ENCODE data around the gene TMX4. TPM values are rescaled to one million over a fixed set of nuclear protein-coding genes. Genes with fewer than 3 reads are reported as not detected.

The TMX4 gene
- polyA plus RNA-seq (2012; ENCODE audit: missing spikeins) = 9.7 TPM

GRCh38 chr20:8019246-8019997 lies at the start of gene TMX4:
Gene TMX4 (minus strand): TSS chr20:8019761. CDS start chr20:8019613, 148 bp downstream.
- TF ChIP-seq POLR2AphosphoS5 (IDR thresholded peaks at IDR 0.05; ENCODE audit: low read depth, low read length) (0 out of 2 replicates have a peak, but pooled peaks have one; percentile 57), TAF1 (IDR thresholded peaks at IDR 0.05; ENCODE audit: borderline replicate concordance, low read depth, low read length) (no peak), POLR2A (IDR thresholded peaks at IDR 0.05; ENCODE audit: low read depth, low read length) (peak; percentile 83; the same call in 1 of the 2 replicates)
- FAIRE-seq (peak; percentile 95), DNase-seq (ENCODE audit: insufficient read length) (peak; percentile 71)

- FAIRE-seq = no peak
These were observed 47.5 kb upstream of the TMX4 start for GRCh38 chr20:8067082-8067481.

GRCh38 chr20:8066662-8067061 lies 47.1 kb upstream of the TMX4 start:
- FAIRE-seq = no peak
- TF ChIP-seq POLR2A (IDR thresholded peaks at IDR 0.05; ENCODE audit: low read depth, low read length) (no peak), POLR2AphosphoS5 (IDR thresholded peaks at IDR 0.05; ENCODE audit: low read depth, low read length) (no peak), TAF1 (IDR thresholded peaks at IDR 0.05; ENCODE audit: borderline replicate concordance, low read depth, low read length) (no peak)
- no peak for DNase-seq (ENCODE audit: insufficient read length)

More at GRCh38 chr20:8067082-8067481, 47.5 kb upstream of the TMX4 start:
- TF ChIP-seq POLR2AphosphoS5 (IDR thresholded peaks at IDR 0.05; ENCODE audit: low read depth, low read length) = no peak
- DNase-seq (ENCODE audit: insufficient read length) = no peak

GRCh38 chr20:8065691-8066090 lies 46.1 kb upstream of the TMX4 start:
- no peak for TF ChIP-seq POLR2A (IDR thresholded peaks at IDR 0.05; ENCODE audit: low read depth, low read length)
- no peak for TF ChIP-seq POLR2AphosphoS5 (IDR thresholded peaks at IDR 0.05; ENCODE audit: low read depth, low read length)
- no peak for TF ChIP-seq TAF1 (IDR thresholded peaks at IDR 0.05; ENCODE audit: borderline replicate concordance, low read depth, low read length)

GRCh38 chr20:8062756-8063155 lies 43.2 kb upstream of the TMX4 start:
- TF ChIP-seq POLR2A (IDR thresholded peaks at IDR 0.05; ENCODE audit: low read depth, low read length) = no peak
- no peak for FAIRE-seq
- no peak for DNase-seq (ENCODE audit: insufficient read length)

More at GRCh38 chr20:8065691-8066090, 46.1 kb upstream of the TMX4 start:
- FAIRE-seq = no peak
- DNase-seq (ENCODE audit: insufficient read length) = no peak

GRCh38 chr20:8061861-8062518 lies 42.4 kb upstream of the TMX4 start:
- no peak for TF ChIP-seq POLR2AphosphoS5 (IDR thresholded peaks at IDR 0.05; ENCODE audit: low read depth, low read length)
- no peak for TF ChIP-seq TAF1 (IDR thresholded peaks at IDR 0.05; ENCODE audit: borderline replicate concordance, low read depth, low read length)
- TF ChIP-seq POLR2A (IDR thresholded peaks at IDR 0.05; ENCODE audit: low read depth, low read length) = no peak
- no peak for FAIRE-seq
- no peak for DNase-seq (ENCODE audit: insufficient read length)

GRCh38 chr20:8060977-8061376 lies 41.4 kb upstream of the TMX4 start:
- DNase-seq (ENCODE audit: insufficient read length) = no peak
- TF ChIP-seq POLR2A (IDR thresholded peaks at IDR 0.05; ENCODE audit: low read depth, low read length) (no peak), TAF1 (IDR thresholded peaks at IDR 0.05; ENCODE audit: borderline replicate concordance, low read depth, low read length) (no peak), POLR2AphosphoS5 (IDR thresholded peaks at IDR 0.05; ENCODE audit: low read depth, low read length) (no peak)
- FAIRE-seq = no peak

- TF ChIP-seq TAF1 (IDR thresholded peaks at IDR 0.05; ENCODE audit: borderline replicate concordance, low read depth, low read length) (no peak), POLR2A (IDR thresholded peaks at IDR 0.05; ENCODE audit: low read depth, low read length) (no peak), POLR2AphosphoS5 (IDR thresholded peaks at IDR 0.05; ENCODE audit: low read depth, low read length) (no peak)
- DNase-seq (ENCODE audit: insufficient read length) = no peak
- no peak for FAIRE-seq
These were observed 38.3 kb upstream of the TMX4 start for GRCh38 chr20:8057871-8058270.

- FAIRE-seq = no peak
- no peak for DNase-seq (ENCODE audit: insufficient read length)
- TF ChIP-seq POLR2A (IDR thresholded peaks at IDR 0.05; ENCODE audit: low read depth, low read length) (no peak), POLR2AphosphoS5 (IDR thresholded peaks at IDR 0.05; ENCODE audit: low read depth, low read length) (no peak), TAF1 (IDR thresholded peaks at IDR 0.05; ENCODE audit: borderline replicate concordance, low read depth, low read length) (no peak)
These were observed 35.5 kb upstream of the TMX4 start for GRCh38 chr20:8055096-8055495.

GRCh38 chr20:8050157-8050837 lies 30.7 kb upstream of the TMX4 start:
- TF ChIP-seq POLR2A (IDR thresholded peaks at IDR 0.05; ENCODE audit: low read depth, low read length) (no peak), TAF1 (IDR thresholded peaks at IDR 0.05; ENCODE audit: borderline replicate concordance, low read depth, low read length) (no peak), POLR2AphosphoS5 (IDR thresholded peaks at IDR 0.05; ENCODE audit: low read depth, low read length) (no peak)
- no peak for FAIRE-seq
- no peak for DNase-seq (ENCODE audit: insufficient read length)

GRCh38 chr20:8049310-8049709 lies 29.7 kb upstream of the TMX4 start:
- no peak for DNase-seq (ENCODE audit: insufficient read length)
- FAIRE-seq = no peak
- TF ChIP-seq POLR2AphosphoS5 (IDR thresholded peaks at IDR 0.05; ENCODE audit: low read depth, low read length) = no peak
- no peak for TF ChIP-seq TAF1 (IDR thresholded peaks at IDR 0.05; ENCODE audit: borderline replicate concordance, low read depth, low read length)
- no peak for TF ChIP-seq POLR2A (IDR thresholded peaks at IDR 0.05; ENCODE audit: low read depth, low read length)
